ENCODE data around the gene ENTR1.
"Not testable (repeated sequence)": the region's sequence is repeated elsewhere in the genome, so short reads cannot be mapped to it uniquely, and the experiment has no call there.

Gene ENTR1

DNA sequence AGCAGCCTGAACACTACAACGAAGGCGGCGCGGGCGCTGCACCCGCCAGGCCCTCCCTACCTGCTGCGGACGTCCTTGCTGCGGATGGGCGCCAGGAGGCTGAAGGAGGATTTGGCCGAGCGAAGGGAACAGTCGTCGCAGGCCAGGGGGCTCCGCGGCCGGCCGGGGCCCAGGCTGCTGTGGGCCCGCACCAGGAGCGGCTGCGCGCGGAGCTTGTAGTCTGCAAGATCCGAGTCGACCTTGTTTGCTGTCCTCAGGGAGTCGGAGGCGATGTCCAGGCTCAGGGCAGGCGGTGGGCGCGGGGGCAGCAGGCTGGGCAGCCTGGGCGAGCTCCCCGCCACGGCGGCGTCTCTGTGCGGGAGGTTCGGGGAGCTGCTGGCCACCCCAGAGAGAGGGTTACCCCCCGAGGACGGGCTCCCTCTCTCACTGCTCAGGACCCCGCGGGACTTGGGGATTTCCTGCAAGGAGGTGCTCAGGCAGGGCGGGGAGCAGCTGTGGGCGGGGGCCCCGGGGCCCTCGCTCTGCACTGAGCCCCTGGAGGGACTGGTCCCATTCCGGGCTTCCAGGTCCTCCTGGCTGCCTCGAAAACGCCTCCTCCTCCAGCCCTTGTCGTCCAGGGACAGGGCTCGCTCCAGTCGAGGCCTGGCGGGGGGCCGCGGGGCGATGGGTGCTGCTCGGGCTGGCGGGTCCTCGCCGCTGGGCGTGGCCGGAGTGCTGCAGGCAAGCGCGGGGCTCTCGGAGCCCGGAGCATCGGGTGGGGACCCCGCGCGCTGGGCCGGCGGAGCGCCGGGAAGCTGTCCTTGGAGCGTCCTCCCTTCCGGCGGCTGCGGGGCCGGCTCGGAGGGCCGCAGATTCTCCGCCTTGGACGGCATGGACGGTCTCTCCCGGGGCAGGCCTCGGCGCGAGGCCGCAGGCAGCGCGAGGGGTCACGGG is 28.4 kb upstream of the ENTR1 start:
- peak; percentile 74 for DNase-seq (ENCODE audit: low spot score)

DNA sequence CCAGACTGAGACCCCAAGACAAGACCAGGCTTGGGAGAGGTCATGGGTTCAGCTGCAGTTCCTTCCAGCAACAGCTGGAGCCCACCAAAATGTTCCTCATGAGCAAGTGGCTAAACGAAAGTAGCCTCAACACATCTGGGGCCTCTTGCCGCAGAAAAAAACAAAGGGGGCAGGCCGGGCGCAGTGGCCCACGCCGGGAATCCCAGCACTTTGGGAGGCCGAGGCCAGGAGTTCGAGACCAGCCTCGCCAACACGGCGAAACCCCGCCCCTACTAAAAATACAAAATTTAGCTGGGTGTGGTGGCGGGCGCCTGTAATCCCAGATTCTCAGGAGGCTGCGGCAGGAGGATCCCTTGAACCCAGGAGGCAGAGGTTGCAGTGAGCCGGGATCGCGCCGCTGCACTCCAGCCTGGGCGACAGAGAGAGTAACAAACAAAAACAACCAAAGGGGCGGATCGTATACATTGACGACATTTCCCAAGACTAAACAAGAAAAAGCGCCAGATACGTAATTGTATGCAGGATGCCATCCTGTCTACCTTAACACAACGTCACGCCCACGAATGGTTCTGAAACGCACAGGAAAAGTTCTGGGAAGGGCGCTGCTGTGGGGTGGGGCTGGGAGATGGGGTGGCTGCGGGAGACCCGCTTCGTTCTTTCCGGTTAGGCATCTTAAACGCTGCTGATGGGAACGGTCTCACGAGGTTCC is 27.6 kb upstream of the ENTR1 start:
- peak; percentile 47 for DNase-seq (ENCODE audit: low spot score)

DNA sequence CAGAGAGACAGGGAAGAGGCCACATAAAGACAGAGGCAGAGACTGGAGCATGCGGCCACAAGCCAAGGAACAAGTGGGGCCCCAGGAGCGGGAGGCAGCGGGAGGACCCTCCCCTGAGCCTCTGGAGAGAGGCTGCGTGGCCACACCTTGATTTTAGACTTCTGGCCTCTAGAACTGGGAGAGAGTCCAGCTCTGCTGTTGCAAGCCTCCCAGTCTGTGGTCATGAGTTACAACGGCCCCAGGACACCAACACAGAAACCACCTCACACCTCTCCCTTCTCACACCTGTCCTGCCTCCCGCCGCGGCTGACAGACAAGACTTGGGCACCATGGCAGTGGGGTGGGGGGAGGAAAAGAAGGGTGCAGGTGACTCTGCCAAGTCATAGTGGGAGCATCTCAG is 27.0 kb upstream of the ENTR1 start:
- peak; percentile 56 for DNase-seq (ENCODE audit: low spot score)

DNA sequence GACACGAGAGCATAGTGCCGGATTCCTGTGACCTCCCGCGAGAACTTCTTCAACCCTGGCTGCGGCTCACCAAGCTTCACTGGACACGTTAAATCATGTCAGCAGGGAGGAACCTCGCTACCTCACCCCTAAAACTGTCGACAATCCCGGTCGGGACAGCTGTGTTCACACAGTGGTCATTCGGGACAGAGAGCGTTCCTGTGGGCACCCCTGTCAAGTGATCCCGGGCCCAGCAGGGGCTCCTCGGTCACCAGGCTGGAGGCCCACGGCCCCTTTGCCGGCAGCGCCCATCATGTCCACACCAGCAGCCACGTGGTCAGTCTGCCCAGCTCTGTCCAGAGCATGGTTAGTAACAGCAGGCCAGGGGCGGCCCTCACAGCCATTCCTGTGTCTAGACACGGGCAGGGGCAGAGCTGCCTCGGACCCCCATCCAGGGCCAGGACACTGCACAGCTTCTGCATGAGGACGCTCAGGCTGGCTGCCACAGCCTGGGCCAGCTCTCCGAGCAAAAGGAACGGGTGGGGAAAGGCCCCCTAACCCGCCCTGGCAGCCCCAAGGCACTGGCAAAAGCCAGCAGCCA is 25.7 kb upstream of the ENTR1 start:
- no peak for DNase-seq (ENCODE audit: low spot score)

- no peak for DNase-seq (ENCODE audit: low spot score)
Observed at GRCh38 chr9:136434580-136435169, 24.3 kb upstream of the ENTR1 start.

DNA sequence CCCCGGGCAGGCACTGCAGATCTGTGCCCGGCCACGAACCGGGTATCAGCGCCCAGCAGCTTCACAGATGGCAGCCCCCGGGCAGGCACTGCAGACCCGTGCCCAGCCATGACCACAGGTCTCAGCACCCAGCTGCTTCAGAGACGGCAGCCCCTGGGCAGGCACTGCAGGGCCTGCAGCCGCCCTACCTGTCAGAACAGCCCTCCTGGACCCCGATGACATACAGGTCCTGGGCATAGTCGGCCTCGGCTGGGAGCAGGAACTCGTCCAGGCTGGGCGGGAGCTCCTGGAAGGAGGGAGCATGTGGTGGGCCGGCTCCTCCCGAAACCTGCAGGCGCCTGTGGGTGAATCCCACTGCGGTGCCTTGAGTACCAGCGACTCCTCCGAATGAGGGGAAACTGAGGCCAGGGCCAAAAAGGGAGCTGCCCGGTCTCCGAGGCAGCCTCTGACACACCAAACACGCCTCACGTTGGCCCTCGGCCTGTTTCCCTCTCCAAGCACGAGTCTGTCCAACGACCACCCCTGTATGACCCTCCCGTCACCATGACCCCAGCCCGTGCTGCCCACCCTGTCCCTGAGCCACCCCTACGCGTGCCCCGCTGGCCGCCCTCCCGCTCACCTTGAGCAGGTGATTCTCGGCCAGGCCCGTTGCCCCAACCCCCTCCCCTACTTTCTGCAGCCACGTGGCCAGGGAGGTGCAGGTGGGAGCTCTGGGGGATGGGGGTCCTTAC is 23.6 kb upstream of the ENTR1 start:
- no peak for DNase-seq (ENCODE audit: low spot score)

DNA sequence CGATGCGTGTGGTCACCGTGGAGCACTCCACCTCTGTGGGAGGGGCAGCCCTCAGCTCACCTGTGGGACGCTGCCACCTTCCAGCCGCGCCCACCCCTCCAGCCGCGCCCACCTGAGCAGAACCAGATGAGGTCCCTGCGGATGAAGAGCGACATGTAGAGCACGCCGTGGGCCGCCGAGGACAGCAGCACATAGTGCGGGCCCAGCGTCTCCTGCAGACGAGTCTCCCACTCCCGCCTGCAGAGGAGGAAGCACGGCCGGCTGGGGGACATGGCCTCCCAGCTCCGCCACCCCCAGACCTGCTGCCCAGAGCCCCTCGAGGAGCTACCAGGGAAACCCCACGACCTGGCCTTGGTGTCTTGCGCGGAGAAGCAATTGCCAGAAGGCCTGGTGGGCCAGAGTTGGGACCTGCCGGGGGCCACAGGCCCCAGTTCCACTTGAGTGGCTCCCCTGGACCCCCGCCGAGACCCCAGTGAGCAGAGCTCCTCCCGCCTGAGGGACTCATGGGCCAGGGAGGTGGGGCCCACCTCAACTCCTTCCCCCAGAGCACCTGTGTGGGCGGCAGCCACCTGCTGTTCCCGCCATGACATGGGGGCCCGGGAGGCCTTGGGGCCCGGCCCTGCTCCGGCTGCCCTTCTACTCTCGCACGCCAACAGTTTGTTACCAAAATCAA is 22.8 kb upstream of the ENTR1 start:
- DNase-seq (ENCODE audit: low spot score), result no peak

GRCh38 chr9:136432591-136432990 is 22.2 kb upstream of the ENTR1 start:
- DNase-seq (ENCODE audit: low spot score), result no peak

GRCh38 chr9:136431782-136432350 is 21.5 kb upstream of the ENTR1 start:
- DNase-seq (ENCODE audit: low spot score), result no peak

DNA sequence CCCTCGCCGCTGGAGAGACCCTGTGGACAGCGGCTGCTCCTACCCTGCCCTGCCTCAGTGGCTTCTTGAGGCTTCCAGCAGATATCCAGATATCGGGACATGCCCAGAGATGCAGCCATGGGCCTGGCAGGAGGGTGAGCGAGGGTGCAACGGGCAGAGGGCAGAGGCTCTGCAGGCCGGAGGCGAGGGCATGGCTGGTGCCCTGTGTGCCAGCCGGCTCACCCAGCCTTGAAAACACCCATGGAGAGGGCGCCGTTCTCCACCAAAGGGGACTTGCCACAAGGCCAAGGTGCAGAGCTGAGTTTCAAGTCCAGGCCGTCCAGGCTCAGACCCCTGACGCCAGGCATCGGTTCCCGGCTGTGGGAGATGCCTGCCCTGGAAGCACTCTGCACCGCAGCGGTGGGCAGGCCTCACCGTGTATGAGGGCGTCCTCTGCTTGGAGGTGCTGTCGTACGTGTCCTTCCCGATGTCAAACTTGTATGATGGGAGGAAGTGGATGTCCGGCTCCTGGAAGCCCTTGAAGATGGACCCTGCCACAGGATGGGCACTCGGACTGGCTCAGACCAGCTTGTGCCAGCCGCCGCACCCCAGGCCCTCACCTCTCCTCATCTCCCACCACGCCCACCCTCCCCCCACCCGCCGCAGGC is 20.3 kb upstream of the ENTR1 start:
- no peak for DNase-seq (ENCODE audit: low spot score)

GRCh38 chr9:136429683-136430491 is 19.5 kb upstream of the ENTR1 start:
- DNase-seq (ENCODE audit: low spot score), result no peak

DNA sequence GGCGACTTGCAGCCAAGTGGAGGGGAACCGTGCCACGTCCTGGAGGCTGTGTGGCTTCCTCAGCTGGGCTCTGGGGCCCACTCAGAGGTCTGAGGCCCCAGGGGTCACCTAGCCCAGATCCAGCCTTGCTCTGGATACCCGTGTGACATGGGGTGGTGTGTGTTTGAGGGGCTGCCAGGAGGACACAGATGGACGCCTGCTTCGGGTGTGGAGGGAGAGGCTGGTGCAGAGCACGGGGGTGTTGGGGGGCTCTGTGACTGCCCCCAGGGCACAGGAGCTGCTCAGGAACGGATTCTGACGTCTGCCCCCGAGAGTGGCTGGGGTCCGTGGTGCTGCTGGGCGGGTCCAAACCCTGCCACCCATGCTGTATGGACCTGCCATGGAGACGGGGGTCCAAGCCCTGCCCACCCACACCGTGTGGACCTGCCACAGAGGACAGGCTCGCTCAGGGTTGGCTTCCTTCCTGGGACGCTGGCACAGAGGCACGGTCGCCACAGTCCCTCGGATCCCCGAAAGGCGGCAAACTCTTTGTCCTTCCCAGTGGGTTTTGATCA is 18.7 kb upstream of the ENTR1 start:
- DNase-seq (ENCODE audit: low spot score), result no peak

DNA sequence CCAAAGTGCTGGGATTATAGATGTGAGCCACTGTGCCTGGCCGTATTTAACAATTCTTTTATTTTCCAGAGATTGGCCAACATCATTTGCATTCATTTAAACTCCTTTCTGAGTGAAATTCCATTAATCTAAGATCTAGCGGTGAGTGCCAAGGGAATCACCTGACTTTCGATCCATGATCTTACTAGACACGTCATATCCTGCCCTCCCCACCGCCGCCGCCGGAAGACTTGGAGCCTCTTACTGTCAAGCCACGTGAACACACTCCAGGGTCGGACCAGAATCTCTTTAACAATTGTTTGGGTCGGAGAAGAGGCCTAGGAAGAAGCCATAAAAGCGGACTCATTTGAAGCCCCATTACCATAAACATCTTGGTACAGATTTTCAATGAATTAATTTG is 16.4 kb upstream of the ENTR1 start:
- no peak for DNase-seq (ENCODE audit: low spot score)

GRCh38 chr9:136425367-136425766 is 15.0 kb upstream of the ENTR1 start:
- DNase-seq (ENCODE audit: low spot score), result not testable (repeated sequence)

DNA sequence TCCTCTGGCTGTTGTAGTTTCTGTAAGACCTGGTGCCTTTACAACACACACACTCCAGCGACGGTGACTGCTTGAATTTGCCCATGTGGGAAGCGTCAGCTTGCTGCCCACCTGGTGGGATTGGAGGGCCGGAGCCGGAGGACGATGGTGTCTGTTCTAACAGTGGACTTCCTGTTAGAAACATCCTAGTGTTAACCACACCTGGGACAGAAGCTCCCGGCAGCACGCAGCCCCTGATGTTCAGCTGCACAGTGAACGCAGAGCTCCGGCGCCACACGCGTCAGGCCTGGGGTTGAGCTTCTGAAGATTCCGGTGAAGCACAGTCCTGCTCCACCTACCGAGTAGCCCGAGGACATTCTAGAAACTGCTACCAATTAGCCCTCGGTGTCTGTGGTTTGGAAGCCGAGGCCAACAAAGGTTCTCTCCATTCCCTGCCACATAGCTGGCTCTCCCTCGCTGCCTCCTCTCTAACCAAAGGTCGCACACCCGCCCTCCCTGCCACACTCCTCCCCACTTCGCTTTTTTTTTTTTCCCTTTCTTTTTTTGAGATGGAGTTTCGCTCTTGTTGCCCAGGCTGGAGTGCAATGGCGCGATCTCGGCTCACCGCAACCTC is 14.4 kb upstream of the ENTR1 start:
- no peak for DNase-seq (ENCODE audit: low spot score)

GRCh38 chr9:136423432-136424146 is 13.2 kb upstream of the ENTR1 start:
- no peak for DNase-seq (ENCODE audit: low spot score)

GRCh38 chr9:136422876-136423275 is 12.5 kb upstream of the ENTR1 start:
- DNase-seq (ENCODE audit: low spot score), result no peak

GRCh38 chr9:136421791-136422190 is 11.4 kb upstream of the ENTR1 start:
- DNase-seq (ENCODE audit: low spot score), result no peak

All from AG08396 (cell line).